GM12872 (cell line): ENCODE results near the gene TSC22D3.

ENCODE experiments used
- CTCF ChIP-seq: IDR thresholded peaks from 3 replicates; pipeline ENCODE4 v1.5.1; 2011; ENCODE audit warnings: low read depth, mild to moderate bottlenecking, low read length, moderate library complexity; ENCODE audit not compliant: insufficient read depth

The TSC22D3 gene

GRCh38 chrX:107738272-107738671, 37.3 kb downstream of the TSC22D3 start:
- TF ChIP-seq CTCF = no peak

- TF ChIP-seq CTCF = no peak
These were observed 38.6 kb downstream of the TSC22D3 start for GRCh38 chrX:107736781-107737531.

- no peak for TF ChIP-seq CTCF
These were observed 40.9 kb downstream of the TSC22D3 start for GRCh38 chrX:107734646-107735045.

DNA sequence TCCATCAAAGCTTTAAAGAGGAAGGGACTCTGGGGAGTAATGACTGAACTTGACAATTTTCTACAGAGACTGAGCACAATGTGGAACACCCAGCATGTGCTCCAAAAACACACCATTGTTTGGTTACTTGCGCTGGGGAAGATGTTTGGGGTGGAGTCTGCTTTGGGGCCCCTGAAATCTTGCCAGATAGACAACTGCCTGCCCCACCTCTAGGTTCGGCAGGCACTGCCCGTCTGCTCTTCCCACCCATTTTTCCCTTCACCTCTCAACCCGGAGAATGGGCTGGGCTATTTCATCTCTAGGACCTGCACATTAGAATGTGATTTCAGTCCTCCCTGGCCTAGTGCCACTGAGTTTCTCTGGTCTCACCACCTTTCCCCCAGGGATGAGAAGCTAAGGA, 41.9 kb downstream of the TSC22D3 start:
- TF ChIP-seq CTCF = no peak

- no peak for TF ChIP-seq CTCF
These were observed 43.6 kb downstream of the TSC22D3 start for GRCh38 chrX:107731831-107732502.

DNA sequence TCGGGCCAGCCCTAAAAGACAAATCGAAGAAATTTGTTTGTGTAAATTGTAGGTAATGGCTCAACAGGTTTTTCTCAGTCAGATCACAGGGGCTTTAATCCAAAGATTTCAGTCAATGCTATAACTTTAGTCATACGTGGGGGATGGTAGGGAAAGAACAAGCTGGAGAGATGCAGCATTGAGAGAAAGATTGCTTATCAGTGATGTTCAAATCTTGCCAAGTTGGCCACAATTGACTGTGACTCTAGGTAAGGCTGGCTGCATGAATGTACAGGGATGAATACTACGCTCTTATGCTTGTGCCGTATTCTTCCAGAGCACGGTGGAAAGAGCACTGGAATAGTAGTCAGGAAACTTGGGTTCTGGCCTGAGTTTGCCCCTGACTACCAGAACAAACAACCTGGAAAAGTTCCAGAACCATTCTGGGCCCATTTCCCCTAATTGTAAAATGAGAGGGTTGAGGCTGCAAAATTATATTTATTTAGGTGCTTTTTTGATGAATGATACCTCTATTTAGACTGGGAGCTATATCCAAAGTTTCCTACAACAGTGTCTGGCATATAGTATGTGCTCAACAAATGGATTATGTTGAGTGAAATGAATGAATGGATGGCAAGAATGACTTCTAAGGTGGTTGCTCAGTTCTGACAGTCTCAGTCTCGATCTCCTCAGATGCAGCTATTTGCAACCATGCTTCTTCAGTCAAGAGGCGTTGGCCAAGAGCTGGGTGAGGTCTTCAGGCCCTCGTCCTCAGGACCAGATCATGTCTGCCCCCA, 44.4 kb downstream of the TSC22D3 start:
- no peak for TF ChIP-seq CTCF

- no peak for TF ChIP-seq CTCF
These were observed 45.3 kb downstream of the TSC22D3 start for GRCh38 chrX:107730298-107730655.
